MM.1S (cell line): ENCODE results near the gene SLC24A3.

Experiments
- EZH2 ChIP-seq: fragments of 300-600 bp; sonication (generic); optimal IDR thresholded peaks from 2 replicates; pipeline ENCODE3; 2017; ENCODE audit warnings: low read depth, mild to moderate bottlenecking, antibody characterized with exemption, low read length, mixed read lengths
- EZH2phosphoT487 ChIP-seq: fragments of 300-600 bp; sonication (generic); IDR thresholded peaks from 2 replicates; pipeline ENCODE4 v1.6.1; 2018; ENCODE audit warnings: antibody characterized with exemption, low read length
- TF ChIP-seq, protein P1 (sequence below): fragments of 300-600 bp; sonication (generic); IDR thresholded peaks from 2 replicates; pipeline ENCODE4 v1.5.1; 2016; ENCODE audit warnings: antibody characterized with exemption, low read length, mixed read lengths

DNA sequence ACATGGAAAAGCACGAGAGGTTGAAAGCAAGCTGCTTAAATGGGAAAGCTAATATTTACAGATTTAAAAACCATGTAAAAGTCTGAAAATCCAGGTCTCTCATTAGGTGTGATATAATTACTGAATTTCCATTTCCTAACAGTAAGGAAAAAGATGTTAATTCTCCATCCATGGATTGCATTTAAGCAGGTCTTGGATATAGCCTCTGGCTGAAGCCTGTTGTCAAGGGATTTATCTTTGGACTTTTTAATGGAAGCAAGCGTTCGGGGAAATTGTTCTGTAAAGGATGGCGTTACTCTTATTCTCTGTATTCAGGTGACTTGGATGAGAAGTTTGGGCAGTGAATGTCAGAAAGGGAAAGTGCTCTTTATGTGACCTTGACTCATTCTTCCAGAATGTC, 233.8 kb downstream of the SLC24A3 start:
- TF ChIP-seq EZH2 (no peak), EZH2phosphoT487 (no peak)
- TF ChIP-seq, protein P1, sequence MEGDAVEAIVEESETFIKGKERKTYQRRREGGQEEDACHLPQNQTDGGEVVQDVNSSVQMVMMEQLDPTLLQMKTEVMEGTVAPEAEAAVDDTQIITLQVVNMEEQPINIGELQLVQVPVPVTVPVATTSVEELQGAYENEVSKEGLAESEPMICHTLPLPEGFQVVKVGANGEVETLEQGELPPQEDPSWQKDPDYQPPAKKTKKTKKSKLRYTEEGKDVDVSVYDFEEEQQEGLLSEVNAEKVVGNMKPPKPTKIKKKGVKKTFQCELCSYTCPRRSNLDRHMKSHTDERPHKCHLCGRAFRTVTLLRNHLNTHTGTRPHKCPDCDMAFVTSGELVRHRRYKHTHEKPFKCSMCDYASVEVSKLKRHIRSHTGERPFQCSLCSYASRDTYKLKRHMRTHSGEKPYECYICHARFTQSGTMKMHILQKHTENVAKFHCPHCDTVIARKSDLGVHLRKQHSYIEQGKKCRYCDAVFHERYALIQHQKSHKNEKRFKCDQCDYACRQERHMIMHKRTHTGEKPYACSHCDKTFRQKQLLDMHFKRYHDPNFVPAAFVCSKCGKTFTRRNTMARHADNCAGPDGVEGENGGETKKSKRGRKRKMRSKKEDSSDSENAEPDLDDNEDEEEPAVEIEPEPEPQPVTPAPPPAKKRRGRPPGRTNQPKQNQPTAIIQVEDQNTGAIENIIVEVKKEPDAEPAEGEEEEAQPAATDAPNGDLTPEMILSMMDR = no peak
